GM10266 (cell line): Measurements from ENCODE around the gene FAM20C.

ENCODE experiments used
- DNase-seq: peaks from one replicate; pipeline ENCODE4 v3.0.0; 2012; ENCODE audit errors: extremely low spot score
- CTCF ChIP-seq: IDR thresholded peaks from 2 replicates; pipeline ENCODE4 v1.5.1; 2012; ENCODE audit warnings: mild to moderate bottlenecking, low read depth; ENCODE audit not compliant: control insufficient read depth, insufficient read depth; ENCODE audit errors: missing control alignments

The FAM20C gene

GRCh38 chr7:226281-226895 is 34.0 kb downstream of the FAM20C start:
- TF ChIP-seq CTCF: no peak
- no peak for DNase-seq

GRCh38 chr7:227926-228325 is 35.6 kb downstream of the FAM20C start:
- no peak for DNase-seq
- TF ChIP-seq CTCF: no peak

GRCh38 chr7:228610-229009 is 36.2 kb downstream of the FAM20C start:
- DNase-seq: no peak
- TF ChIP-seq CTCF: no peak

- TF ChIP-seq CTCF: no peak
- DNase-seq: no peak
Observed at GRCh38 chr7:229184-229964, 37.0 kb downstream of the FAM20C start.

GRCh38 chr7:230274-230673 is 37.9 kb downstream of the FAM20C start:
- TF ChIP-seq CTCF: no peak
- no peak for DNase-seq

- TF ChIP-seq CTCF: no peak
- DNase-seq: no peak
Observed at GRCh38 chr7:231030-231857, 38.9 kb downstream of the FAM20C start.
